ENCODE measurements around the gene HIRA. TPM values are rescaled to one million over a fixed set of nuclear protein-coding genes. Genes with fewer than 3 reads are reported as not detected.

HIRA gene
- polyA plus RNA-seq, 1 experiment, result 17.1 TPM

- no peak overlapping the region for H3K27ac ChIP-seq (ENCODE audit: low read depth, low read length)
- CTCF ChIA-PET, result no interaction called here
- TF ChIP-seq CTCF (IDR thresholded peaks at IDR 0.05; ENCODE audit: low read depth, low read length), result no peak
- no peak for DNase-seq (ENCODE audit: low read depth, low spot score)
- H3K4me3 ChIP-seq (ENCODE audit: low read depth, low read length), result no peak overlapping the region
- no peaks in the 10 kb centered on the region; the same call in 1 of the 2 replicates for H3K9me3 ChIP-seq (ENCODE audit: control insufficient read depth, insufficient read depth, low read length)
- H3K27me3 ChIP-seq (ENCODE audit: control insufficient read depth, insufficient read depth, low read length), result no peaks in the 10 kb centered on the region
- POLR2A ChIA-PET, result no interaction called here
Observed at GRCh38 chr22:19351604-19352003, 79.9 kb downstream of the HIRA start.

DNA sequence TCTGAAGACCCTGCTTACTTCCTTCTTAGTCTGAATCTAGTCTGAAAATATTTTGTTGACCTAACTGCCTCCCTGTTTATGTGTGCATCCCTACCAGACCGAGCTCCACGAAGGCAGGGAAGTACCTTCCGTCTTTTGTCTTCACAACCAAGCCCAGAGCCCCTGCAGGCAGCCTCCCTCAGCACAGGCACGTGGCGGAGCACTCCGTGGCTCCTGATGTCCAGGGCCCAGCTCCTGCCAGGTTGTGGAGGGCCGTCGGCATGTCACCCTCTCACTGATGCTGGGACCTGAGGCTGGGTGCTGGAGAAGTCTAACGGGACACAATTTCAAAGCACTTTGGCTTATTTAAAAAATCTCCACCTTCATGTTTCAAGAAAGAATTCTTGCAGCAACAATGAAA lies 80.6 kb downstream of the HIRA start:
- no peak for DNase-seq (ENCODE audit: low read depth, low spot score)
- no peak for TF ChIP-seq CTCF (IDR thresholded peaks at IDR 0.05; ENCODE audit: low read depth, low read length)
- Histone ChIP-seq H3K4me3 (ENCODE audit: low read depth, low read length) (no peak overlapping the region), H3K27ac (ENCODE audit: low read depth, low read length) (no peak overlapping the region), H3K9me3 (ENCODE audit: control insufficient read depth, insufficient read depth, low read length) (no peaks in the 10 kb centered on the region; the same call in 1 of the 2 replicates), H3K27me3 (ENCODE audit: control insufficient read depth, insufficient read depth, low read length) (no peaks in the 10 kb centered on the region)
- CTCF ChIA-PET, result interaction anchor here (0.6 kb wide), 1 partner anchor 184 kb away, joined by 3 read pairs; no protein-coding TSS in a partner anchor
- POLR2A ChIA-PET, result no interaction called here

DNA sequence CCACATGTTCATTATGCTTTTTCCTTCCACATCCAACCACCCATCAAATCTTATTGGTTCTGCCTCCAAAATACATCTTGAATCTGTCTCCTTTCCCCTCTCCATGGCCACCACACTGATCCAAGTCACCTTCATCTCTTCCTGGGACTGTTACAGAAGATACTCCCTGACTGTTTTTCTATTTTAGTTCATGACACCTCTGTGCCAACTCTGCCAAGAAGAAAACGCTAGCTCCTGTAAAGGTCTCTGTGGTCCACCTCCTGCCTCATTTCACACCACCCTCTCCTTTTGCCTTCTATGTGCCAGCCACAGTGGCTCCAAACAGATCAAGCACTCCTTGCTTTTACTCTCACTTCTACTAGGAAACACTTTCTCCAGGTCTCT lies 81.1 kb downstream of the HIRA start:
- Histone ChIP-seq H3K27ac (ENCODE audit: low read depth, low read length) (no peak overlapping the region), H3K4me3 (ENCODE audit: low read depth, low read length) (no peak overlapping the region), H3K27me3 (ENCODE audit: control insufficient read depth, insufficient read depth, low read length) (no peaks in the 10 kb centered on the region), H3K9me3 (ENCODE audit: control insufficient read depth, insufficient read depth, low read length) (no peaks in the 10 kb centered on the region; the same call in 1 of the 2 replicates)
- DNase-seq (ENCODE audit: low read depth, low spot score), result no peak
- CTCF ChIA-PET, result interaction anchor here (0.6 kb wide), 1 partner anchor 184 kb away, joined by 3 read pairs; no protein-coding TSS in a partner anchor
- TF ChIP-seq CTCF (IDR thresholded peaks at IDR 0.05; ENCODE audit: low read depth, low read length), result no peak
- POLR2A ChIA-PET, result no interaction called here

GRCh38 chr22:19349778-19350475 lies 81.6 kb downstream of the HIRA start:
- POLR2A ChIA-PET, result no interaction called here

More at GRCh38 chr22:19349778-19350475, 81.6 kb downstream of the HIRA start:
- H3K4me3 ChIP-seq (ENCODE audit: low read depth, low read length), result no peak overlapping the region
- no peaks in the 10 kb centered on the region for H3K27me3 ChIP-seq (ENCODE audit: control insufficient read depth, insufficient read depth, low read length)
- no peaks in the 10 kb centered on the region; the same call in 1 of the 2 replicates for H3K9me3 ChIP-seq (ENCODE audit: control insufficient read depth, insufficient read depth, low read length)
- DNase-seq (ENCODE audit: low read depth, low spot score), result no peak
- no peak for TF ChIP-seq CTCF (IDR thresholded peaks at IDR 0.05; ENCODE audit: low read depth, low read length)
- no peak overlapping the region for H3K27ac ChIP-seq (ENCODE audit: low read depth, low read length)
- CTCF ChIA-PET, result no interaction called here
